T-cell (primary cell): ENCODE data around the gene AKR1C1. TPM values are rescaled to one million over a fixed set of nuclear protein-coding genes. Genes with fewer than 3 reads are reported as not detected.
A peak's percentile ranks its signal among the peaks of the same experiment; 100 is the strongest.
"Not testable (repeated sequence)": the region's sequence is repeated elsewhere in the genome, so short reads cannot be mapped to it uniquely, and the experiment has no call there.

ENCODE experiments used
- ATAC-seq, 4 experiments: fragments of 200-7000 bp in 3 of 4; fragments of 150-1000 bp in 1 of 4; cut with Tn5 transposase; replicated peaks in 1 of 4; 1 replicate in 3 of 4; 2 replicates in 1 of 4; pipeline ENCODE4 v1.10.0; 2021; ENCODE audit warnings: moderate library complexity in 3 of 4, mild to moderate bottlenecking in 2 of 4, moderate number of reproducible peaks in 1 of 4
- CTCF ChIA-PET, 2 donors: fragments of 300-600 bp; sonication (Branson Sonifier 250); formaldehyde crosslinking; loops; one replicate each; lab custom pipeline; 2022; ENCODE audit warnings: antibody characterized with exemption in 2 of 2; lab: Charles Lee
- POLR2A ChIA-PET, 2 donors: fragments of 300-600 bp; sonication (Branson Sonifier 250); formaldehyde crosslinking; loops; one replicate each; lab custom pipeline; 2022; ENCODE audit warnings: antibody characterized with exemption in 2 of 2; lab: Charles Lee
- DNase-seq, 35 experiments: peaks; one replicate each; pipeline versions ENCODE4 v3.0.0 to v3.0.0-alpha.2; 2013 to 2023
- H3K27ac ChIP-seq: one replicate; pipeline ENCODE4 v1.5.1; 2013; ENCODE audit warnings: low read length
- H3K27me3 ChIP-seq, 2 experiments: replicated peaks in 1 of 2; 1 replicate in 1 of 2; 2 replicates in 1 of 2; pipeline versions ENCODE4 v1.6.1 to v1.7.0; 2013; ENCODE audit warnings: low read length in 1 of 2, mixed read lengths in 1 of 2; ENCODE audit not compliant: control insufficient read depth in 2 of 2, insufficient read depth in 2 of 2; ENCODE audit errors: extremely low read depth in 1 of 2
- H3K36me3 ChIP-seq, 2 donors: 1 replicate in 1 of 2; 2 replicates in 1 of 2; pipeline versions ENCODE4 v1.6.1 to v1.7.0; 2013; ENCODE audit warnings: low read length in 1 of 2; ENCODE audit not compliant: control insufficient read depth in 2 of 2, insufficient read depth in 1 of 2; ENCODE audit errors: extremely low read depth in 1 of 2
- H3K4me1 ChIP-seq, 2 experiments: 1 replicate in 1 of 2; 2 replicates in 1 of 2; pipeline versions ENCODE4 v1.6.1 to v1.7.0; 2013; ENCODE audit warnings: low read length in 2 of 2, mixed read lengths in 1 of 2; ENCODE audit not compliant: insufficient read depth in 2 of 2, control insufficient read depth in 1 of 2; ENCODE audit errors: extremely low read depth in 1 of 2
- H3K4me3 ChIP-seq, 2 donors: 1 replicate in 1 of 2; 2 replicates in 1 of 2; pipeline versions ENCODE4 v1.5.1 to v1.7.0; 2013; ENCODE audit warnings: mild to moderate bottlenecking in 2 of 2, low read length in 1 of 2, moderate library complexity in 1 of 2; ENCODE audit not compliant: control insufficient read depth in 1 of 2; ENCODE audit errors: extremely low read depth in 1 of 2
- H3K9me3 ChIP-seq: 2 replicates; pipeline ENCODE4 v1.7.0; 2013
- H3K27ac Mint-ChIP-seq, 2 donors: one replicate each; pipeline ENCODE4 v1.8.0; 2020 to 2021; ENCODE audit warnings: mild to moderate bottlenecking in 2 of 2, mixed read lengths in 2 of 2
- H3K27me3 Mint-ChIP-seq, 2 donors: one replicate each; pipeline ENCODE4 v1.8.0; 2021 to 2022; ENCODE audit warnings: mixed read lengths in 2 of 2
- H3K36me3 Mint-ChIP-seq: one replicate; pipeline ENCODE4 v1.8.0; 2021; ENCODE audit warnings: mixed read lengths
- H3K4me1 Mint-ChIP-seq, 3 donors: one replicate each; pipeline ENCODE4 v1.8.0; 2020 to 2022; ENCODE audit warnings: mixed read lengths in 3 of 3, mild to moderate bottlenecking in 1 of 3
- H3K4me3 Mint-ChIP-seq, 3 donors: one replicate each; pipeline ENCODE4 v1.8.0; 2020 to 2022; ENCODE audit warnings: mild to moderate bottlenecking in 3 of 3, mixed read lengths in 3 of 3, moderate library complexity in 3 of 3
- H3K9me3 Mint-ChIP-seq, 3 donors: one replicate each; pipeline ENCODE4 v1.8.0; 2020 to 2022; ENCODE audit warnings: mixed read lengths in 3 of 3
- WGBS: methylation state at CpG from one replicate; pipeline ENCODE4 v1.1.5; 2013; ENCODE audit warnings: missing lambda C conversion rate; ENCODE audit not compliant: insufficient coverage; 5-methylcytosine and 5-hydroxymethylcytosine counted together
- total RNA-seq, 35 experiments: library from RNA in 6 of 35; stranded (reverse) in 6 of 35; fragments of 120-200 nt in 1 of 35; gene quantifications; one replicate each; pipeline versions ENCODE4 v1.2.1 to v1.2.4 and lab custom pipeline; 2013 to 2026

The AKR1C1 gene
- total RNA-seq, 5 donors from 2014 or later (not counting 1 experiment from before 2014, with no cell fraction given) = 1.1 to 4.8 (median 3.0) TPM

GRCh38 chr10:5012595-5012994 lies 49.4 kb downstream of the AKR1C1 start:
- no peak for DNase-seq
- no peaks in the 10 kb centered on the region for H3K36me3 Mint-ChIP-seq
- Histone ChIP-seq H3K27me3 (no peaks in the 10 kb centered on the region), H3K27ac (no peak overlapping the region), H3K36me3 (no peaks in the 10 kb centered on the region), H3K4me1 (no peaks in the 10 kb centered on the region), H3K4me3 (no peak overlapping the region), H3K9me3 (no peaks in the 10 kb centered on the region)
- POLR2A ChIA-PET = no interaction called here
- no CpG with 5 or more reads among the region's 2 CpGs for WGBS
- no peak overlapping the region for H3K4me3 Mint-ChIP-seq
- H3K27ac Mint-ChIP-seq = no peak overlapping the region
- CTCF ChIA-PET = no interaction called here
- no peak for ATAC-seq
- no peaks in the 10 kb centered on the region for H3K4me1 Mint-ChIP-seq
- peaks cover 0 to 5% of the 10 kb centered on the region in 2 donors for H3K27me3 Mint-ChIP-seq
- no peaks in the 10 kb centered on the region for H3K9me3 Mint-ChIP-seq

DNA sequence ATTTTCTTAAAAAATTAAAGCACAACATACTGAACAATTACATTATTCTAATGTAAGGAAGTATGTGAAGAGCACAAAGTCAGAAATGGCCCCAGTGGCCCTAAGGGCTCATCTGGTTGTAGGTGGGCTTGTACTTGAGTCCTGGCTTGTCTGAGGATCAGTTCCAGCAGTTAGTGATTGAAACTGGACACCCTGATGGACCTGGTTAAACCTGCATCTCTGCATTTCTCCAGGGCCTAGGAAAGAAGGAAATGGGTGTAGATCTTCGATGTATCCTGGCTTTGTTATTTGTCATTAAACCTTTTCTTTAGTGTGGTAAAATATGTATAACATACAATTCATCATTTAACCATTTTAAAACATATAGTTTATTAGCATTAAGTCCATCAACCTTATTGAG lies 50.2 kb downstream of the AKR1C1 start:
- Histone ChIP-seq H3K4me1 (no peaks in the 10 kb centered on the region), H3K27ac (no peak overlapping the region), H3K4me3 (no peak overlapping the region), H3K27me3 (no peaks in the 10 kb centered on the region), H3K36me3 (no peaks in the 10 kb centered on the region), H3K9me3 (no peaks in the 10 kb centered on the region)
- ATAC-seq = no peak
- ChIA-PET POLR2A (no interaction called here), CTCF (no interaction called here)
- no peaks in the 10 kb centered on the region for H3K4me1 Mint-ChIP-seq
- no peaks in the 10 kb centered on the region for H3K36me3 Mint-ChIP-seq
- no peak overlapping the region for H3K4me3 Mint-ChIP-seq
- DNase-seq = no peak
- WGBS = no CpG with 5 or more reads among the region's 1 CpG
- no peaks in the 10 kb centered on the region for H3K9me3 Mint-ChIP-seq
- no peak overlapping the region for H3K27ac Mint-ChIP-seq
- H3K27me3 Mint-ChIP-seq = peaks cover 0 to 5% of the 10 kb centered on the region in 2 donors

DNA sequence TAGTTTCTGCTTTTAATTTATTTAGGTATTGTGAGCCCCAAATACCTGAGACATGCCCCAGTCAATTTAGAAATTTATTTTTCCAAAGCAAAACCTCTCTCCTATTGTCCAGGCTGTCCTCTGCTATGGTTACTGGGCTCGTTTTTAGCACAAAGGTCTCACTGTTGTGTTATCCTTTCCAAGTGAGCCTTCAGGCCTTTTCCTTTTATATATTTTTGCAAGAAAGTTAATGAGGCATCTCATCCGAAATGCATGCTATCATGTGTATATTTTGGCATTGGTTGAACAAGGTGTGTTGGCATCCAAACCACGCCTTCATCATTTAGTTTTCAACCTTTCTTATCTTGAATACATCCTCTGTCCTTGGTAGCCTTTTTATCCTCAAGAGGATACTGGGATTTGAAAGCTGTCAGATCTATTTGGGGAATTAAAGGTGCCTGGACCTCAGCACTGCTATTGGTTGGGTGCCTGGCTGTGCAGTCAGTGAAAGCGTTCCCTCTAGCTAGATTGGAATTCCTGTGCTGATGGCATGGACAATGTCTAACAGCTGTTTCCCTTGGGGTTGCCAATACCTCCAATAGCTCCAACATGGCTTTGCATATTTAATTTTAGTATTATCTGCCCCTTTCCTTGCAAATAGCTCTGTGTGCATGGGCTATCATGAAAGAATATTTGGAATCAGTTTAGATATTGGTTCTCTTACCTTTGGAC lies 51.1 kb downstream of the AKR1C1 start:
- H3K27ac Mint-ChIP-seq = not testable (repeated sequence)

DNA sequence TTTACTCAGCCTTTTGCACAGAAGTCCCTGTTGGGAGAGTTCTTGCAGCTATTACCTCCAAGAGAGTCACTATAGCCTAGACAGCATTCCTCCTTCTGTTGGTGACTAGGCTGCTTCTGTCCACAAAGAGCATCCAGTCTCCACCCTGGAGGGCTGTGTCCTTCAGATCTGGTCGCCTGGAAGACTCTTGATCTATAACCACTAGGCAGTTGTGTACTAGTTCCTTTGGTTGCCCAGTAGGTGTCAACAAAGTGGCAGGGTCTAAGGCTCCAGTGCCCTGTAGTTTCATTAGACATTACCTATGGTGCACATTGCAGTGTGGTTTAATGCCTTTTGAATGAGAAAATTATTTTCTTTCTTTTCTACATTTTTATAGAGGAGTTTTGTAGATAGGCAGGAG lies 51.7 kb downstream of the AKR1C1 start:
- no peaks in the 10 kb centered on the region for H3K4me1 Mint-ChIP-seq
- peak in 1 of 4 experiments; percentile 44 for ATAC-seq
- no peak overlapping the region for H3K27ac Mint-ChIP-seq
- no CpG with 5 or more reads among the region's 1 CpG for WGBS
- Histone ChIP-seq H3K27me3 (no peaks in the 10 kb centered on the region), H3K27ac (no peak overlapping the region), H3K36me3 (no peaks in the 10 kb centered on the region), H3K4me1 (no peaks in the 10 kb centered on the region), H3K4me3 (no peak overlapping the region), H3K9me3 (no peaks in the 10 kb centered on the region)
- DNase-seq = peak in 1 of 35 experiments; percentile 5
- H3K36me3 Mint-ChIP-seq = no peaks in the 10 kb centered on the region
- no peak overlapping the region for H3K4me3 Mint-ChIP-seq
- POLR2A ChIA-PET = no interaction called here
- peaks cover 0 to 3% of the 10 kb centered on the region in 2 donors for H3K27me3 Mint-ChIP-seq
- H3K9me3 Mint-ChIP-seq = no peaks in the 10 kb centered on the region
- CTCF ChIA-PET = no interaction called here

More for the DNA sequence above, 51.1 kb downstream of the AKR1C1 start:
- H3K9me3 ChIP-seq, H3K27ac ChIP-seq, H3K36me3 ChIP-seq, H3K9me3 Mint-ChIP-seq, ATAC-seq, DNase-seq, H3K36me3 Mint-ChIP-seq, CTCF ChIA-PET, H3K27me3 ChIP-seq, H3K4me3 ChIP-seq, H3K27me3 Mint-ChIP-seq, POLR2A ChIA-PET, H3K4me1 ChIP-seq, H3K4me1 Mint-ChIP-seq, H3K4me3 Mint-ChIP-seq: not testable (repeated sequence)
- no CpG with 5 or more reads among the region's 4 CpGs for whole genome bisulfite sequencing

DNA sequence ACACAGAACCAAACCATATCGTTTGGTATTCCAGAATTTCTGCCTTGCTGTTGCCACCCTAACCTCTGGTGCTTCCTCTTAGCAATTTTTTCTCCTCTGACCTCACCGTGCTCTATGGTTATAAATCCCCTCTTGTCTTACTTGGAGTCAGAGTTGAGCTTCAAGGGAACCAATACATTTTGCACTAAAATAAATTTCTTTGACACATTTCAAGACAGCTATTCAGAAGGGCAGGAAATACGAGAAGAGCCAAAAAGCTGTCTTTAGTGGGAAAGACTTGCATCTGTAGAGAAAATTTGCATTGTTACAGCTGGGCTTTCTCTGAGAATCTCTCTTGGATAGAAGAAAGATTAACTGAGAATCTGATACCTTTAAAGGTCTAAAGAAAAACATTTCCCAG lies 54.9 kb downstream of the AKR1C1 start:
- H3K36me3 Mint-ChIP-seq = no peaks in the 10 kb centered on the region
- Histone ChIP-seq H3K4me3 (no peak overlapping the region), H3K27me3 (no peaks in the 10 kb centered on the region), H3K36me3 (no peaks in the 10 kb centered on the region), H3K9me3 (no peaks in the 10 kb centered on the region), H3K27ac (no peak overlapping the region), H3K4me1 (no peaks in the 10 kb centered on the region)
- H3K9me3 Mint-ChIP-seq = no peaks in the 10 kb centered on the region
- 50% methylated on average over 1 of the region's 3 CpGs for WGBS
- H3K27me3 Mint-ChIP-seq = no peaks in the 10 kb centered on the region
- ChIA-PET POLR2A (no interaction called here), CTCF (no interaction called here)
- H3K4me3 Mint-ChIP-seq = no peak overlapping the region
- ATAC-seq (no peak), DNase-seq (no peak)
- no peaks in the 10 kb centered on the region for H3K4me1 Mint-ChIP-seq
- no peak overlapping the region for H3K27ac Mint-ChIP-seq

DNA sequence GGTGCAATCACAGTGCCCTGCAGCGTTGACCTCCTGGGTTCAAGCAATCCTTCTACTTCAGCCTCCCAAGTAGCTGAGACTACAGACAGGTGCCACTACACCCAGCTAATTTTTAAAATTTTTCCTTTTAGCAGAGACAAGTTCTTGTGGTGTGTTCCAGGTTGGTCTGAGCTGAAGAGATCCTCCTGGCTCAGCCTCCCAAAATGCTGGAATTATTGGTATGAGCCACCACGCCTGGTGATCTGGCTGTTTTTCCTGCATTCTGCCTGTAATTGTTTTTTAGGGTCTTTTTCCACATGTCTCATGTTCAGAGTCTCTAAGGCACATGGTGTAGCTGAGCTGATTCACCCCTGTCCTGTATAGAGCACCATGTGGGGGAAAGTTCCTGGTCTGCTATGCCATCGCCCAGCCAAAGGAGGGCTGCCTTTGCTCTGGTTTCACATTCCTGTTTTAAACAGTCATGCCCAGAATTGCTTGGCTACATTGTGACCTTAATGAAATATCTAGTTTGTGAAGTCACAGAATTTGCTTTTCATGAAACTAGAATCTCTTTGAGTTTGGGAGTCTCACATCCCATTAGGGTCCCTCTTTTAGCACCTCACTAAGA lies 55.6 kb downstream of the AKR1C1 start:
- whole genome bisulfite sequencing = no CpG with 5 or more reads among the region's 3 CpGs
- H3K36me3 Mint-ChIP-seq, H3K27ac ChIP-seq, H3K27me3 ChIP-seq, H3K4me1 ChIP-seq, DNase-seq, H3K9me3 Mint-ChIP-seq, CTCF ChIA-PET, H3K4me1 Mint-ChIP-seq, H3K36me3 ChIP-seq, H3K27me3 Mint-ChIP-seq, H3K4me3 ChIP-seq, ATAC-seq, H3K27ac Mint-ChIP-seq, H3K4me3 Mint-ChIP-seq, H3K9me3 ChIP-seq, POLR2A ChIA-PET: not testable (repeated sequence)
